Gastrocnemius medialis (tissue), 4 donors: ENCODE data around the gene QRFPR.

ENCODE experiments used
- POLR2A ChIP-seq, 2 donors: fragments of 450-650 bp; IDR thresholded peaks; one replicate each; pipeline ENCODE4 v1.6.1; 2017; ENCODE audit warnings: antibody characterized with exemption in 2 of 2, mild to moderate bottlenecking in 2 of 2, moderate library complexity in 2 of 2
- TF ChIP-seq, protein P1 (sequence below), 5 experiments: fragments of 450-650 bp in 3 of 5; fragments of 200-600 bp in 2 of 5; sonication (generic) in 2 of 5; IDR thresholded peaks in 4 of 5; conservative IDR thresholded peaks in 1 of 5; 1 replicate in 4 of 5; 2 replicates in 1 of 5; pipeline ENCODE4 v1.5.1; 2016 to 2019; ENCODE audit warnings: antibody characterized with exemption in 5 of 5, mild to moderate bottlenecking in 3 of 5, moderate library complexity in 3 of 5

DNA sequence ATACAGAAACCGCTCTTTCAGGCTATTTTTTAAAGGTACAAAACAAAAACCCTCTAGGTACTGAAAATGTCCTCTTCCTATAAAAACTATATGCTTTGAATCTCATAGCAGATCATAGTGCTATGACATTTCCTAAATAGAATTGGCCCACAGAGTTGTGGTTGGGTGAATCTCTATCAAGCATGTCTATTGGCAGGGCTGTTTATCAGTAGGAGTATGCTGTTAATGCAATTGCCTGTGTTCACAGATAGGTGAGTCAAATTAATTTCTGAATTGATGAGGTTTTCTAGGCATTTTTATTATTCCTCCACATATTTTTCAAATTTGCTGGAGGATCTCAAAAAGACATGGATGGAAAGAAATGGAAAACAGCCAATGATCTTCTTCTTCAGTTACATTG is 73.9 kb downstream of the QRFPR start:
- TF ChIP-seq, protein P1, sequence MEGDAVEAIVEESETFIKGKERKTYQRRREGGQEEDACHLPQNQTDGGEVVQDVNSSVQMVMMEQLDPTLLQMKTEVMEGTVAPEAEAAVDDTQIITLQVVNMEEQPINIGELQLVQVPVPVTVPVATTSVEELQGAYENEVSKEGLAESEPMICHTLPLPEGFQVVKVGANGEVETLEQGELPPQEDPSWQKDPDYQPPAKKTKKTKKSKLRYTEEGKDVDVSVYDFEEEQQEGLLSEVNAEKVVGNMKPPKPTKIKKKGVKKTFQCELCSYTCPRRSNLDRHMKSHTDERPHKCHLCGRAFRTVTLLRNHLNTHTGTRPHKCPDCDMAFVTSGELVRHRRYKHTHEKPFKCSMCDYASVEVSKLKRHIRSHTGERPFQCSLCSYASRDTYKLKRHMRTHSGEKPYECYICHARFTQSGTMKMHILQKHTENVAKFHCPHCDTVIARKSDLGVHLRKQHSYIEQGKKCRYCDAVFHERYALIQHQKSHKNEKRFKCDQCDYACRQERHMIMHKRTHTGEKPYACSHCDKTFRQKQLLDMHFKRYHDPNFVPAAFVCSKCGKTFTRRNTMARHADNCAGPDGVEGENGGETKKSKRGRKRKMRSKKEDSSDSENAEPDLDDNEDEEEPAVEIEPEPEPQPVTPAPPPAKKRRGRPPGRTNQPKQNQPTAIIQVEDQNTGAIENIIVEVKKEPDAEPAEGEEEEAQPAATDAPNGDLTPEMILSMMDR (IDR thresholded peaks at IDR 0.05 in 4 of 5, conservative IDR thresholded peaks at IDR 0.05 in 1 of 5), result no peak
- no peak for TF ChIP-seq POLR2A (IDR thresholded peaks at IDR 0.05)
